ENCODE data around the gene RSPO1.

Gene RSPO1

DNA sequence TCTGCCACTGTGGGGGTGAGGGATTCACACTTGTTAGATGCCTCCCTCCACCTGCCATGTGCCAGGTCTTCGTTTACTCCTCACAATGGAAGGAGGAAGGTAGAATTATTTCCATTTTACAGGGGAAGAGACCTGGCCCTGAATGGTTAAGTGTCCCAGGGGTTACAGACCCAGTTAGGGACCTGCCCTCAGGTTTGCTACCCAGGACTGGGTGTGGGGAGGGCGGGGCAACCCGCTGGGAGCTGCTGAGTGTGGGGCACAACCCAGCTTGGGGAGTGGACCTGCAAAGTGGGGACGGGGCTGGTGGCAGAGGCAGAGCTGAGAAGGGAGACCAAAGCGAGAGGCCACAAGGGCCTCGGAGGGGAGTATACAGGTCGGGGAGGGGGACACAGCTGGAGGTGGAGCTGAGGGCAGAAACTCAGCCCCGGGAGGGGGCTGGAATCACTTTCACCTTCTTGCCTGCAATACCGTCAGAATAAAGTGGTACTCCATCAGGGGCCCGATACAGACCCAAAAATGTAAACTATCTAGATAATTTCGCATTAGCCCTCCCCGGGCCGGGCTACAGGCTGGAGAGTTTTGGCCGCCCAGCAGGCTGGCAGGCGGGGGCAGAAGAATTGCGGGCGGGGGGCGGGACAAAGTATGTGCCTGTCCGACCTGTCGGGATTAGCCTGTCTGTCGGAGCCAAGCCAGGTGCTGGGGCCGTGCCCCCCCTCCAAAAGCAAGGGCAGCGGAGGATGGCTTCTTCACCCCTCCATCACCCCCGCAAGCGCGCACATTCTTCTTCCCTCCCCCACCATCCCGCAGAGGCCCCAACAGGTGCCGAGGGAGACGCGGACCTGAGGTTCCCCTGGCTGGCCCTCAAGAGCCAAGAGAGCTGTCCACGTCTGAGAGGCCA, 1.4 kb downstream of the RSPO1 start:
- H3K4me3 ChIP-seq (ENCODE audit: low read depth, low read length) = no peak overlapping the region
- no peak for DNase-seq (ENCODE audit: low read depth)
- TF ChIP-seq, protein P1, sequence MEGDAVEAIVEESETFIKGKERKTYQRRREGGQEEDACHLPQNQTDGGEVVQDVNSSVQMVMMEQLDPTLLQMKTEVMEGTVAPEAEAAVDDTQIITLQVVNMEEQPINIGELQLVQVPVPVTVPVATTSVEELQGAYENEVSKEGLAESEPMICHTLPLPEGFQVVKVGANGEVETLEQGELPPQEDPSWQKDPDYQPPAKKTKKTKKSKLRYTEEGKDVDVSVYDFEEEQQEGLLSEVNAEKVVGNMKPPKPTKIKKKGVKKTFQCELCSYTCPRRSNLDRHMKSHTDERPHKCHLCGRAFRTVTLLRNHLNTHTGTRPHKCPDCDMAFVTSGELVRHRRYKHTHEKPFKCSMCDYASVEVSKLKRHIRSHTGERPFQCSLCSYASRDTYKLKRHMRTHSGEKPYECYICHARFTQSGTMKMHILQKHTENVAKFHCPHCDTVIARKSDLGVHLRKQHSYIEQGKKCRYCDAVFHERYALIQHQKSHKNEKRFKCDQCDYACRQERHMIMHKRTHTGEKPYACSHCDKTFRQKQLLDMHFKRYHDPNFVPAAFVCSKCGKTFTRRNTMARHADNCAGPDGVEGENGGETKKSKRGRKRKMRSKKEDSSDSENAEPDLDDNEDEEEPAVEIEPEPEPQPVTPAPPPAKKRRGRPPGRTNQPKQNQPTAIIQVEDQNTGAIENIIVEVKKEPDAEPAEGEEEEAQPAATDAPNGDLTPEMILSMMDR (IDR thresholded peaks at IDR 0.05; ENCODE audit: insufficient read depth, low read depth, low read length, missing control alignments) = no peak

DNA sequence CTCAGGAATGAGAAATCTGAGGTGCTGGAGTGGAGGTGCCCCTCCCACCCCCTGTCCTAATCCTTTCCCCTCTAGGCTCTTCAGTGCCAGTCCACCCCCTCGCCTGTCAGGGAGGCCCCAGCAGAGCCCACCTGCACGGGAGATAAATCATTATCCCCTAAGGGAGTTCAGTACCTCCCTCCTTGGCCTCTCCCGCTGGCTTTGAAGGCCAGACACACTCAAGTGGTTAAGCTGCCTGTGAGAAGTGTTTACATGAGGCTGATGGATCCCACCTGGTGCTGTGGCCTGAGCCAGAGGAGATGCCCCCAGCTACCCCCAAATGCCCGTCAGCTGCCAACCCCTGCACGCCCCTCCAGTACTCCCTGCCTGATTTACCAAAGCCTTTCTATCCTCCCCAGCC, 3.7 kb downstream of the RSPO1 start:
- H3K4me3 ChIP-seq (ENCODE audit: low read depth, low read length) = no peak overlapping the region
- TF ChIP-seq, protein P1 (IDR thresholded peaks at IDR 0.05; ENCODE audit: insufficient read depth, low read depth, low read length, missing control alignments) = no peak
- no peak for DNase-seq (ENCODE audit: low read depth)

DNA sequence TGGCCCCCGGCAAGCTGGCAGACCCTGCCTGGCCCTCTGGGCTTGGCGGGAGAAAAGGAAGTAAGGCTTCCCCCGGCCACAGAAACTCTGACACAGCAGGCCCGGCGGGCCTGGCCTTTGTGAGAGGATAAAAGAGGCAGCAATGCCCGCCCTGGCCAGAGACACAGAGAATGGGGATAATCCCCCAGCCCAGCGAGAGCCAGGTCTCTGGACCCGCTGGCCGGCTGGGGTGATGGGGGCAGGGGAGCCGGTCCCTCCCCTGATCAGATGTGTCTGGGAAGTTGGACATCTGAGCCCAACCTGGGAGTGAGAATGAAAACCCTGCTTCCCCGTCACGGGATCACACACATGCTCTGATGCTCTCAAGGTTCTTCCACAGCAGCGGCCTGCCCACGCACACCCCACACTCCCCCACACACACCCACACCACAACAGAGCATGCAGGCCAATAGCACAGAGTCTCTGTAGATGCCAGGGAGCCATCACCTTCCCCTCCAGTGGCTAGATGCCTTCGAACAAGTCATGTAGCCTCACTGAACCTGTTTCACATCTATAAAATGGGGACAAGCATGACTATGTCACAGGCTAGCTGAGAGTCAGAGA, 4.2 kb downstream of the RSPO1 start:
- DNase-seq (ENCODE audit: low read depth) = no peak
- no peak overlapping the region for H3K4me3 ChIP-seq (ENCODE audit: low read depth, low read length)

DNA sequence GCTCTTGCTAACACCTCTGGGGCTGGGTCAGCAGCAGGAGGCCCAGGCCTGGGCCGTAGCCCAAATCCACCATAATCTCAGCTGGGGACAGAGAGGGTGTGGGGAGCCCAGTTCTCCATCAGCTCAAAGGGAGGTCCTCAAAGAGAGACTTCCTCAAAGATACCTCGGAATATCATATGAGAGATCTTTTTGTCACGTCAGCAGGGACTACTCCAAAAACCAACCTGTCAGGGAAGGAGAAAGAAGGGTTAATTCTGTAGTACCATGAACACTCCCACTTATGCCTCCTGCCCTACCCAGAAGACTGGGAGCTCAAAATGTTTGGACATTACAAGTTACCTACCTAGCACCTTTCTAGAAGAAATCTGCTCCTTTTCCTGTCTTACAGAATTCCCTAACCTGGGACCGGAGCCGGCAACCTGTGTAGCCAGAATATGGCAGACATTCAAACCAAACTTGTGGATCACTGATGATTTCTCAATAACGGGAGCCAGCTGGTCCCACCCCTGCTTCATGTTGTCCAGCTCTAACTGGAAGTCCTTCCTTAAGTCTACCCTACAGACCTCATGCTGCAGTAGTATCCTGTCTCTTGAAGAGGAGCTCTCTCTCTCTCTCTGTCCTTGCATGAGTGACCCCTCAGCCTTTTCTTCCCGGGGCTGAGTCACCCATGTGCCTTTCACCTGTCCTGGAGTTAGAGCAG, 4.8 kb downstream of the RSPO1 start:
- H3K4me3 ChIP-seq (ENCODE audit: low read depth, low read length) = no peak overlapping the region
- no peak for DNase-seq (ENCODE audit: low read depth)
- TF ChIP-seq, protein P1 (IDR thresholded peaks at IDR 0.05; ENCODE audit: insufficient read depth, low read depth, low read length, missing control alignments) = no peak

More for the DNA sequence above, 4.2 kb downstream of the RSPO1 start:
- TF ChIP-seq, protein P1 (IDR thresholded peaks at IDR 0.05; ENCODE audit: insufficient read depth, low read depth, low read length, missing control alignments) = no peak

DNA sequence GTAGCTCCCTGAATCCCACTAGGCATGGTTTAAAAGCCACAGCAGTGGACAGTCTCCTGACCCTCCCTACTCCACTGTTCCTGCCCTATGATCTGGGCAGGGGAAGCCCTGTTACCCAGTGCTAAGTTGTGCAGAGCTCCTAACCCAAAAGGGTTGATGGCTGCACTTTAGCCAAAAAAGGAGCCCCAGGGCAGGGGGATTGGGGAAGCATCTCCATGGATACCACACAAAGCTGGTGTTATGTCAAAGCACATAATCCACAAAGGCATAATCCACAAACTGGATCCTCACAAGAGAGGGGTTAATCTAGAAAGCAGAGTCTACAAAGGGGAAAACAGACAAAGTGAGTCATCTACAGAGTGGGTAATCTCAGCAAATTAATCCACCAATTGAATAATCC, 5.7 kb downstream of the RSPO1 start:
- H3K4me3 ChIP-seq (ENCODE audit: low read depth, low read length) = no peak overlapping the region
- TF ChIP-seq, protein P1 (IDR thresholded peaks at IDR 0.05; ENCODE audit: insufficient read depth, low read depth, low read length, missing control alignments) = no peak
- DNase-seq (ENCODE audit: low read depth) = no peak

DNA sequence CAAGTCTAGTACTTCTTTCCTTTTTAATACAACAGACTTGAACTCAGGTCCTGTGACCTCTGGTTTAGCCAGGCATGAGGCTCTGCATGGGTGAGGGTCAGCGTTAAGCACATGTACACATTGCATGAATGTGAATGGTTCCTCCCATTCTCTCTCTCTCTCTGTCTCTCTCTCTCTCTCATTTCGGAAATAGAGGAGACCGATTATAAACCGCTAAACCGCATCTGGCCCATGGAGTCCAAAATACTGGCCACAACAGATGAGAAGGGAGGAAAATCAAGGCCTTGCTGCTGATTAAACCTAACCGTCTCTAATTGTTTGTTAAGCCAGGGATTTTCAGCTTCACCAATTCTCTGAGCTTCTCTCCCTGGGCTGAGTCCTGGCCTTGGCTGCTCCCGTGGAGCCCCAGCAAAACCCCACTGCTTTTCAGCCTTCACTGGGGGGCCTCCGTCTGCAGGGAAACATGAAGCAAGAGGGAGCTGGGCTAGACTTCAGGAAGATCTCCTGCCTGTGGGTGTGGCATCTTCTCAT, 6.6 kb downstream of the RSPO1 start:
- TF ChIP-seq, protein P1 (IDR thresholded peaks at IDR 0.05; ENCODE audit: insufficient read depth, low read depth, low read length, missing control alignments) = no peak
- DNase-seq (ENCODE audit: low read depth) = no peak
- no peak overlapping the region for H3K4me3 ChIP-seq (ENCODE audit: low read depth, low read length)

All from GM12865 (cell line).